Muscle of arm (tissue), 12 donors: ENCODE results near the gene FAM120A. TPM values are rescaled to one million over a fixed set of nuclear protein-coding genes. Genes with fewer than 3 reads are reported as not detected.

Source experiments
- DNase-seq: peaks from one replicate; pipeline ENCODE4 v3.0.0-alpha.2; 2013
- polyA plus RNA-seq, 12 donors: library from polyadenylated mRNA; unstranded; fragments of 120-200 nt; gene quantifications; one replicate each; pipeline ENCODE4 v1.2.1, GENCODE V29; 2013; ENCODE audit not compliant: insufficient read length in 12 of 12

Gene FAM120A
- polyA plus RNA-seq, 12 donors = 57.1 to 74.7 (median 61.8) TPM; not detected in 1

- DNase-seq = peak; percentile 56
Measured at GRCh38 chr9:93468763-93469456, 17.4 kb downstream of the FAM120A start.

GRCh38 chr9:93470391-93470790, 18.9 kb downstream of the FAM120A start:
- no peak for DNase-seq

- no peak for DNase-seq
Measured at GRCh38 chr9:93471124-93471523, 19.6 kb downstream of the FAM120A start.

DNA sequence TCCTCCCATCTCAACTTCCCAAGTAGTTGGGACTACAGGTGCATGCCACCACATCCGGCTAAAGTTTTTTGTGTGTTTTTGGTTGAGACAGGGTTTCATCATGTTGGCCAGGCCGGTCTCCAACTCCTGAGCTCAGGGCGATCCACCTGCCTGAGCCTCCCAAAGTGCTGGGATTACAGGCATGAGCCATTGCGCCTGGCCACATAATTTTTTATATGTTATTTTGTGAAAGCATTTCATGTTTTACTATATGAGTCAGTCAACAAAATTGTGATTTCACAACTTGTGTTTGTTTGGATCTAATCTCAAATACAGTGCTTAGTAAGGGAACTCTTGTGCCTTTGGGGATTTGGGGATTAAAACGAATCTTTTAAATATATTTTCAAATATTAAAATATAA, 21.9 kb downstream of the FAM120A start:
- no peak for DNase-seq

GRCh38 chr9:93475108-93475507, 23.6 kb downstream of the FAM120A start:
- no peak for DNase-seq

- DNase-seq = no peak
Measured at GRCh38 chr9:93475856-93476255, 24.4 kb downstream of the FAM120A start.

GRCh38 chr9:93476924-93477323, 25.4 kb downstream of the FAM120A start:
- DNase-seq = no peak

DNA sequence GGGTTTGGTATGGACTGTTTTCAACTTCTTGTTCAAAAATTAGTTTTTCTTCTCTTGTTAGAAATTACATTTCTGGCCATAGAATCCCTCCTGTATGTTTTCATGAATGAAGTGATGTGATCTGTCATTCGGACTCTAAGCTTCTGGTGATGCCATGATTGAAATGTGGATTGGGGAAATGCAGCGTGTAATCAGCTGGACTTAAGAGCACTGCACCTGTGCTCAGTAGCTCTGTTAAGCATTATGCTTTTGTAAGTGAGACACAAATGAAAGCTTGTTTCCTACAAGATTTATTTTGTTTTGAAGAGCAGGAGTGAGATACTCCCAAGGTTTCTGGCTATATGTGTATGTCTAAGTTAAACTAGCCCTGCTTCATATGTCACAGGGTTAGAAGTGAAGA, 25.9 kb downstream of the FAM120A start:
- DNase-seq = no peak

DNA sequence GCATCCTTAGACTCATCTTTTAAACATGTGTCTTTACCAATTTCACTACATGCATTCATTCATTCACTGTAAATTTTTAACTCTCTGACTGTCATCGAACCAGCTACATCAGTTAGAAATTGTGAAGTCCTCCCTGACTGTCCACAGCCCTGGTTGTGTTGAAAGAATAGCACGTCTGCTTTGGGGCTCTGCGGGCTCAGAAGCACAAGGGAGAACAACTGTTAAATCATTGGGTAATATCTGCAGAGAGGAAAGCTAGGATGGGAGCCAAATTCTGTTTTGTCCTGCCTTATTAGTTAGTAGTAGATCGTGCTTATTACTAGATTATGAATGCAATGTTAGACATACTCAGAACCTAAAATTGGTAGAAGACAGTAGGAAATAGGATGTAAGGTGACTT, 28.2 kb downstream of the FAM120A start:
- DNase-seq = no peak

DNA sequence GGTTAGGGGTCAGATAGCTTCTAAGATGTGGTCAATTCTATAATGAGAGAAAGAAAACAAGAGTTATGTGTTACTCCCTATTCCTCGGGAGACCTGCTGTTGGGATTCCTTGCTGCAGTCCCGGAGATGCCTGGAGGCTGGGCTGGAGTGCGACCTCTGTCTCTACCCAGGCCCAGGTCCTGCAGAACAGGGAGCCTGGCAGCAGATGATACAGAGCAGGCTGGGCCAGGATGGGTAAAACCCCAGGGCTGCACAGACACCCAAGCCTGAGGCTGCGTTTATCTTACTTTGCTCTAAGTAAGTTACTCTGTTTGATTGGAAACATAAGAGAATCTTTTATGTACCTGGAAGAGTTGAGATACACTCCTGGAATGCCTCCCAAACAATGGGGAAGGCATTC, 28.8 kb downstream of the FAM120A start:
- no peak for DNase-seq

- no peak for DNase-seq
Measured at GRCh38 chr9:93480728-93481324, 29.3 kb downstream of the FAM120A start.

DNA sequence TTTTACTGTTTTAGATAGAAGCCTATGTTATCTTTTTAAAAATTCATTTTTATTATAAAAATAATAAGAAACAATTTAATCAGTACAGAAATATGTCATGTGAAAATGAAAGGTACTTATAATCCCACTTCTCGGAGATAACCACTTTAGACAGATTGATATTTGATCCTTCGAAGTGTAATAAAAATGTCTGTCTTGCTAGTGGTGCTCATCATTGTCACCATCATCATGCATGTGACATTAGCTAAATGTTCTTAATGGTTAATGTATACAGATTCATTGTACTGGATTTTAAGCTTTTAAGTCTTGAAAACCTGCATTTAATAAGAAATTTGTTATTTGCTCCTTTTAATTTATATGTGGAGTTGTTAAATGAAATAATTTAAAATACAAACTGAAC, 32.0 kb downstream of the FAM120A start:
- no peak for DNase-seq

- no peak for DNase-seq
Measured at GRCh38 chr9:93486268-93486667, 34.8 kb downstream of the FAM120A start.

GRCh38 chr9:93488244-93488643, 36.8 kb downstream of the FAM120A start:
- DNase-seq = no peak

- no peak for DNase-seq
Measured at GRCh38 chr9:93491593-93492232, 40.2 kb downstream of the FAM120A start.

DNA sequence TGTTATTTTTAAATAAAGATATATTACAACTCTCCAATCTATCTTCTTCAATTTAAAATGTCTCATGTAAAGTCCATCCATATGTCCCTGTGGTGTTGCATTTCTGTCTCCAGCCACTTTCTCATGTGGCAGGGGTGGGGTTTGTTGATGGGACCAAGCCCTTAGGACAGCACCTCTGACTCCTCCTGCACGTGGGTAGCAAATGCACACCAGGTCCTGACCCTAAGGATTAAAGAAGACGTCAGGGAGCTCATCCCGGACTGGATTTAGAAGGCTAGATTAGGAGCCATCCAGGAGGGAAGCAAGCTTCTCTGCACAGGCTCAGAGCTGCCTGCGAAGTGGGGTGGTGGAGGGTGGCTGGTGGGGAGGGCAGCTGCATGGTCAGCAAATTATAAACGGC, 40.8 kb downstream of the FAM120A start:
- DNase-seq = no peak

DNA sequence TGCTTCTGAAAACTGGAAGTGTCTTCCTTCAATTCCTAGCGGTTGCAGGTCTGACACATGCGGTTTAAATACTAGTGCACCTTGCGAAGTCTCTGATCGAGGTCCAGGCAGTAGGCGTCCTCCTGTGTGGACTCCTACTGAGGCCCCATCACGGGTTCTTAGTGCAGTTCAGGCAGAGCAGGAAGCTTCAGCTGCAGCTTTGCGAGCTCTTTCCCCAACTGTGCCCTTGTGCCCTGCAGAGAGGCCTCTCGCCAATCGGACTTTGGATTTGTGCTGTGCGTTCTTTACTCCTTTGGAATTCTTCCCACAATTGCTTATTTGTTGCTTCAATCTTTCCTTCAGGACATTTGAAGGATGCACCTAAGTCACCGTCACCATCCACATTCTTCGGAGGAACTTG, 42.5 kb downstream of the FAM120A start:
- DNase-seq = no peak

- no peak for DNase-seq
Measured at GRCh38 chr9:93496285-93496684, 44.8 kb downstream of the FAM120A start.

GRCh38 chr9:93500571-93501298, 49.2 kb downstream of the FAM120A start:
- no peak for DNase-seq

DNA sequence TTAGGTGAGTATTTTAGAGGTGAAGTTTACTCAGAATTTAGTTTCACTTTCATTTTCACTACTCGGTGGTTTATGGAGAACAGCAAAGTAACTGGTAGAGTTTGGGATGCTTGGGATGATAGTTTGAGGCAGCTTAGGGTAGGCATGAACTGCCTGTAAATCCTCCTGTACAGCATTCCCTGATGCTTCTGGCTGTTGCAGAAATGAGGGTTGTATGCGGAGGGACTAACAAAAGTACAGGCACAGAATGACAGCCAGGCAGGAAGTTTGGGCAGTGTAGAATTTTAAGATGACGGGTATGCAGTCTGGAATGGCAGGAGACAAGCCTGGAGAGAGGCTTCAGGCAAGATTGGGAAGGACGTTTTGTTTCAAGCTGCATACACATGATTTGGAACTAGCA, 49.9 kb downstream of the FAM120A start:
- no peak for DNase-seq

GRCh38 chr9:93503381-93503780, 51.9 kb downstream of the FAM120A start:
- DNase-seq = no peak

DNA sequence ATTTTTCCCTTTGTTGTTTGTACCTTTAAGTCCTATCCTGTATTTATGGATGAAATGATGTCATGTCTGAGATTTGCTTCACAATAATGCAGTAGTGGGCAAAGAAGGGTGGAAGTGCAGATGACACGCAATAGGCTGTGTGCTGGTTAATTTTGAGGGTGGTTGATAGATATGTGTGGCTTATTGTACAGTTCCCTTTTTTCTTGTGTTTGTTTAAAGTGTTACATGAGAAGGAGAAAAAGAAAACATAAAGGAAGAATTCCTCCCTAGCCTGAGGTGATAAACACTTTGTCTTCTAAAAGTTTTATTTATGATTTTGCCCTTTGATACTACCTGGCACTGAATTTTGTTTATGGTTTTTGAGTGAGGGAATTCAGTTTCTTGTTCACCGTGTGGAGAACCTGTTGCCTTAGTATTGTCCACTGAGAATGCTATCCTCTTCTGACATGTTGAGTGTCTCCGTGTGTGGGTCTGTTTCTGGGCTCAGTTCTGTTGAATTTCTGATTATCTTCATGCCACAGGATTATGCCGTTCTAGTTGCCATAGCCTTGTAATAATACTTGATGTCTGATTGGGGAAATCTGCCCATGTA, 54.2 kb downstream of the FAM120A start:
- DNase-seq = no peak
